Gastroesophageal sphincter (tissue), 3 donors: Measurements from ENCODE around the gene FGFR3.

Source experiments
- POLR2A ChIP-seq, 2 donors: fragments of 450-650 bp; IDR thresholded peaks; one replicate each; pipeline ENCODE4 v1.6.1; 2017; ENCODE audit warnings: antibody characterized with exemption in 2 of 2, mild to moderate bottlenecking in 2 of 2, moderate library complexity in 1 of 2
- TF ChIP-seq, protein P1 (sequence below), 4 experiments: fragments of 200-600 bp in 2 of 4; fragments of 450-650 bp in 2 of 4; sonication (generic) in 1 of 4; IDR thresholded peaks; one replicate each; pipeline ENCODE4 v1.5.1; 2017 to 2019; ENCODE audit warnings: antibody characterized with exemption in 4 of 4, mild to moderate bottlenecking in 2 of 4, moderate library complexity in 2 of 4

DNA sequence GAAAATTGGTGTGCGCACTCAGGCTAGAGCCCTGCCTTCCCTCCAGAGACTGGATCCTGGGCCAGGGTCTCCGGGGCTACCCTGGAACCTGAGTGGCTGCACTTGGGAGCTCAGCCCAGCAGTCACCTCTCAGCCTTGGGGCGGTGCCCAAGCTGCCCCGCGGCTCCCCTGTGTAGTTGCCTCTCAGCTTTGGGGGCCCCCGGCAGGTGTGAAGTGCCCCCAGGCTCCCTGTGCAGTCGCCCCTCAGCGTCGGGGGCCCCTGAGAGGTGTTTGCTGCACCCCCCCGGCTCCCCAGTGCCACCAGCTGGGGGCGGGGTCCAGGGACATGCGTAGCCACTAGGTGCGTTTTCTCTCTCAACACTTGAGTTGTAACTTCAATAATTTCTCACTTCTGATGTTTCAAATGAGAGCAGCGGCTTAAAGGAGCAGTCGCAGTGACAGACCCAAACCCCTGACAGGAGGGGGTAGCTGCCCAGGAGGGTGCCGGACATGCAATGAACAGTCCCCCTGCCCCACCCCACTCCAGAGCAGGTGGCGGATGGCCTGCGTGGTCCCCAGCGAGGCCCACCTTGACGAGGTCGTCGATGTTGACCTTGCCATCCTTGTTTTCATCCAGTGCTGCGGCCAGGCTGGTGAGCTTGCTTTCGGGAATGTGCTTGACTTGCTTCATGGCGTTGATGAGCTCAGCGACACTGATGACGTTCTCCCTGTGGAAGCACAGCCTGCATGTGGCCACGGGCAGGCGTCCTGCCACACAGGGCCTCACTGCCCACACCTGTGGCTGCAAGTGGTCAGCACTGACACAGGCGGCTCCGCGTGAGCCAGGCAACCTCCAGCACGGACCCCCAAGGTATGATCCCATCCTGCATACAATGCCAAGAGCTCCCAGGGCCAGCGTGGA lies 22.3 kb downstream of the FGFR3 start:
- TF ChIP-seq, protein P1, sequence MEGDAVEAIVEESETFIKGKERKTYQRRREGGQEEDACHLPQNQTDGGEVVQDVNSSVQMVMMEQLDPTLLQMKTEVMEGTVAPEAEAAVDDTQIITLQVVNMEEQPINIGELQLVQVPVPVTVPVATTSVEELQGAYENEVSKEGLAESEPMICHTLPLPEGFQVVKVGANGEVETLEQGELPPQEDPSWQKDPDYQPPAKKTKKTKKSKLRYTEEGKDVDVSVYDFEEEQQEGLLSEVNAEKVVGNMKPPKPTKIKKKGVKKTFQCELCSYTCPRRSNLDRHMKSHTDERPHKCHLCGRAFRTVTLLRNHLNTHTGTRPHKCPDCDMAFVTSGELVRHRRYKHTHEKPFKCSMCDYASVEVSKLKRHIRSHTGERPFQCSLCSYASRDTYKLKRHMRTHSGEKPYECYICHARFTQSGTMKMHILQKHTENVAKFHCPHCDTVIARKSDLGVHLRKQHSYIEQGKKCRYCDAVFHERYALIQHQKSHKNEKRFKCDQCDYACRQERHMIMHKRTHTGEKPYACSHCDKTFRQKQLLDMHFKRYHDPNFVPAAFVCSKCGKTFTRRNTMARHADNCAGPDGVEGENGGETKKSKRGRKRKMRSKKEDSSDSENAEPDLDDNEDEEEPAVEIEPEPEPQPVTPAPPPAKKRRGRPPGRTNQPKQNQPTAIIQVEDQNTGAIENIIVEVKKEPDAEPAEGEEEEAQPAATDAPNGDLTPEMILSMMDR (IDR thresholded peaks at IDR 0.05), result no peak
- TF ChIP-seq POLR2A (IDR thresholded peaks at IDR 0.05), result no peak
